ENCODE results near the gene MYL7. TPM values are rescaled to one million over a fixed set of nuclear protein-coding genes. Genes with fewer than 3 reads are reported as not detected.

Gene MYL7
- total RNA-seq, 1 experiment from 2014 or later: 5.7 TPM

DNA sequence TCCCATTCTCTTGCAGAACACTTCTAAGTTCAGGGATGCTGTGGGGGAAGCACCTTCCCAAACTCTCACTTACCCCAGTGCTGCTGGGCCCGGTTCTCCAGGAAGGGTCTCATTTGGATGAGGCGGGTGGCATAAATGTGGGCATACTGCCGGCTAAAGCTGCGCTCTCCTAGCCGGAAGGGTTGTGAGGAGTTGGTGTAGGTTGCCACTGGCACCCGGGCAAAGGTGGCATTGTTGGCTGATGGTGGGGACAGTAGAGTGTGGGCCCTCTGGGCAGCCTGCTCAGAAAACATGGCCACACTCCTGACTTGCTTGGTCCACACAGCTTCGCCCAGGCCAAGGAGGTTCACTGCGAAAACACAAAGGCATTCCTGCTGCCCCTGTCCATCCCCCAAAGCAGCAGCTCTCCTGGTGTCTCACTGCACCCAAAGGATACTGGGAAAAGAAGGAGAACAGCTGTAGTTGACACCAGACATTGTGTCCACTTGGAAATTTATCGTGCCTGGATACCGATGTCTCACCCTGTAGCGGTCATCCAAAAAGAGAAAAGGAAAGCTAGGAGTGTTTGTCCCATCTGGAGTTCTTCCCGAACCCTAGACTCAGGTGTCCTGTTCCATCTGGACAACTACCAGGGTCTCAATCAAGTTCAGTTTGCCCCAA is 19.2 kb downstream of the MYL7 start:
- Histone ChIP-seq H2BK15ac (ENCODE audit: low read depth, low read length) (no peak overlapping the region), H2BK12ac (ENCODE audit: insufficient read length, low read depth, low read length) (no peak overlapping the region), H3K9ac (ENCODE audit: extremely low read depth, insufficient read length, low read length) (no peak overlapping the region), H3K27ac (ENCODE audit: insufficient read length, low read depth, low read length) (no peak overlapping the region), H3K27me3 (ENCODE audit: insufficient read depth, low read length) (no peaks in the 10 kb centered on the region), H3T11ph (ENCODE audit: low read length) (no peak overlapping the region), H4K91ac (ENCODE audit: insufficient read length, low read depth, low read length) (no peak overlapping the region), H3K18ac (ENCODE audit: insufficient read length, low read depth, low read length) (no peak overlapping the region), H3K23me2 (ENCODE audit: insufficient read length, low read depth, low read length, poor library complexity, severe bottlenecking) (peaks cover 11% of the 10 kb centered on the region), H2AK5ac (ENCODE audit: insufficient read length, low read length) (no peak overlapping the region), H4K20me1 (ENCODE audit: control insufficient read depth, insufficient read depth, insufficient read length) (no peaks in the 10 kb centered on the region), H3K79me2 (ENCODE audit: insufficient read depth, low read length) (no peaks in the 10 kb centered on the region; the same call in 1 of the 2 replicates), H3K9me3 (ENCODE audit: control insufficient read depth, low read depth, low read length) (no peaks in the 10 kb centered on the region), H4K8ac (replicated peaks; ENCODE audit: insufficient read length, low read depth, low read length) (no peak overlapping the region), H2BK120ac (ENCODE audit: low read depth, low read length, poor library complexity, severe bottlenecking) (no peak overlapping the region), H3K23ac (ENCODE audit: insufficient read length, low read depth, low read length) (no peak overlapping the region), H3K4me1 (ENCODE audit: insufficient read depth, low read length) (no peaks in the 10 kb centered on the region), H3K14ac (ENCODE audit: insufficient read depth, low read length) (no peak overlapping the region), H3K56ac (ENCODE audit: insufficient read length, low read depth, low read length) (no peak overlapping the region), H2BK20ac (ENCODE audit: low read depth, low read length, poor library complexity, severe bottlenecking) (no peak overlapping the region), H4K5ac (ENCODE audit: insufficient read length, low read depth, low read length) (no peak overlapping the region), H2BK5ac (ENCODE audit: insufficient read length, low read length) (no peak overlapping the region), H3K79me1 (ENCODE audit: insufficient read depth, low read depth, low read length, poor library complexity, severe bottlenecking) (peaks cover 2% of the 10 kb centered on the region), H2AFZ (ENCODE audit: low read length) (no peak overlapping the region), H3K4ac (ENCODE audit: low read depth, low read length) (no peak overlapping the region), H3K4me2 (ENCODE audit: insufficient read depth, insufficient read length, low read length) (peak overlapping the region; percentile 99)
- peaks cover 3% of the 10 kb centered on the region in 2 experiments; a peak in 3 of 5 replicates for H3K9me3 Mint-ChIP-seq
- H3K27me3 Mint-ChIP-seq (ENCODE audit: low read depth): peaks cover 23% of the 10 kb centered on the region
- H3K4me3 Mint-ChIP-seq: peak overlapping the region; percentile 70 to 86
- H3K27ac Mint-ChIP-seq: no peak overlapping the region
- WGBS (ENCODE audit: extremely low coverage, insufficient read length, low lambda C conversion rate): no CpG with 5 or more reads among the region's 12 CpGs
- TF ChIP-seq, protein P1, sequence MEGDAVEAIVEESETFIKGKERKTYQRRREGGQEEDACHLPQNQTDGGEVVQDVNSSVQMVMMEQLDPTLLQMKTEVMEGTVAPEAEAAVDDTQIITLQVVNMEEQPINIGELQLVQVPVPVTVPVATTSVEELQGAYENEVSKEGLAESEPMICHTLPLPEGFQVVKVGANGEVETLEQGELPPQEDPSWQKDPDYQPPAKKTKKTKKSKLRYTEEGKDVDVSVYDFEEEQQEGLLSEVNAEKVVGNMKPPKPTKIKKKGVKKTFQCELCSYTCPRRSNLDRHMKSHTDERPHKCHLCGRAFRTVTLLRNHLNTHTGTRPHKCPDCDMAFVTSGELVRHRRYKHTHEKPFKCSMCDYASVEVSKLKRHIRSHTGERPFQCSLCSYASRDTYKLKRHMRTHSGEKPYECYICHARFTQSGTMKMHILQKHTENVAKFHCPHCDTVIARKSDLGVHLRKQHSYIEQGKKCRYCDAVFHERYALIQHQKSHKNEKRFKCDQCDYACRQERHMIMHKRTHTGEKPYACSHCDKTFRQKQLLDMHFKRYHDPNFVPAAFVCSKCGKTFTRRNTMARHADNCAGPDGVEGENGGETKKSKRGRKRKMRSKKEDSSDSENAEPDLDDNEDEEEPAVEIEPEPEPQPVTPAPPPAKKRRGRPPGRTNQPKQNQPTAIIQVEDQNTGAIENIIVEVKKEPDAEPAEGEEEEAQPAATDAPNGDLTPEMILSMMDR (conservative IDR thresholded peaks at IDR 0.05): no peak
- no peak for DNase-seq
- peaks cover 10 to 12% of the 10 kb centered on the region in 2 experiments for H3K4me1 Mint-ChIP-seq
- peaks cover 33 to 58% (median 47%) of the 10 kb centered on the region in 3 experiments for H3K36me3 Mint-ChIP-seq (ENCODE audit: insufficient read depth in 1 of 3, low read depth in 3 of 3)

All from H9 (cell line).